ENCODE data around the gene SIRT6. TPM values are rescaled to one million over a fixed set of nuclear protein-coding genes. Genes with fewer than 3 reads are reported as not detected.
A peak's percentile ranks its signal among the peaks of the same experiment; 100 is the strongest.

Gene SIRT6
- total and polyA plus RNA-seq, 2 of the 4 experiments (the other 2 are of a cell fraction), result 3.9 to 25.3 TPM

GRCh38 chr19:4208385-4209094, 26.2 kb upstream of the SIRT6 start:
- no peaks in the 10 kb centered on the region for H4K20me1 ChIP-seq (ENCODE audit: insufficient read depth, low read length)
- H3K4me1 ChIP-seq (ENCODE audit: control insufficient read depth, insufficient read depth, low read length), result no peaks in the 10 kb centered on the region
- no peak overlapping the region for H4K8ac ChIP-seq (ENCODE audit: low read depth in 2 of 2, low read length in 2 of 2)
- H2BK20ac ChIP-seq (ENCODE audit: low read depth, low read length), result no peak overlapping the region
- in situ Hi-C loops (cut with MboI; ENCODE audit: low sequenced_read_pairs), result loop anchor here (5.0 kb wide), 1 partner anchor 221 kb away; the partner anchor contains the start of gene EEF2
- no peak overlapping the region for H3K23ac ChIP-seq (ENCODE audit: low read depth, low read length)
- peak; percentile 43 for DNase-seq
- H2BK120ac ChIP-seq (ENCODE audit: low read depth, low read length), result no peak overlapping the region
- no peaks in the 10 kb centered on the region for H3K36me3 ChIP-seq (ENCODE audit: control insufficient read depth, insufficient read depth, low read length)
- 70% methylated on average over 4 of the region's 13 CpGs; no CpG with 5 or more reads in 1 of the 2 experiments for WGBS, 2 experiments (ENCODE audit: extremely low coverage in 2 of 2, insufficient read length in 1 of 2)
- peak overlapping the region; percentile 83 for H2AFZ ChIP-seq (replicated peaks; ENCODE audit: low read length, poor library complexity)
- no peak overlapping the region for H3K14ac ChIP-seq (replicated peaks; ENCODE audit: low read depth, low read length)
- dilution Hi-C loops (cut with HindIII; ENCODE audit: low sequenced_read_pairs, unreplicated experiment), result no loop called here
- ChIA-PET CTCF (interaction anchor here (0.6 to 1.5 kb wide), 6 partner anchors 10 to 223 kb away, joined by 3 to 4 read pairs (median 4); partner anchors contain the start of gene EEF2), POLR2A (ENCODE audit: unreplicated experiment) (no interaction called here)
- no TSS peak for BruUV-seq (replicated peaks)
- H3K9me3 ChIP-seq (ENCODE audit: control insufficient read depth, insufficient read depth, low read length), result no peaks in the 10 kb centered on the region
- H4K5ac ChIP-seq (ENCODE audit: low read depth, low read length), result no peak overlapping the region
- peak overlapping the region; percentile 5 for H2AK9ac ChIP-seq (replicated peaks; ENCODE audit: low read depth, low read length, poor library complexity)
- H3K4ac ChIP-seq (ENCODE audit: low read depth, low read length), result no peak overlapping the region
- peaks cover 3% of the 10 kb centered on the region; the same call in 1 of the 2 replicates for H3K27me3 ChIP-seq (ENCODE audit: control insufficient read depth, insufficient read depth, low read length)
- no peaks in the 10 kb centered on the region for H3K9me1 ChIP-seq (ENCODE audit: insufficient read depth, low read length)
- peak; percentile 36 for ATAC-seq (ENCODE audit: low read depth)
- H3K79me1 ChIP-seq (ENCODE audit: low read depth in 1 of 2, low read length in 2 of 2), result no peaks in the 10 kb centered on the region
- intact Hi-C loops (cut with micrococcal nuclease), result loop anchor here (10.0 kb wide), 1 partner anchor 544 kb away; no protein-coding TSS in a partner anchor
- H3K56ac ChIP-seq (ENCODE audit: extremely low read depth, insufficient read depth, low read length), result no peak overlapping the region
- no peak overlapping the region for H3K4me3 ChIP-seq (ENCODE audit: insufficient read depth, low read depth, low read length)
- H2AK5ac ChIP-seq (ENCODE audit: low read depth, low read length), result no peak overlapping the region
- no peak overlapping the region for H4K91ac ChIP-seq (ENCODE audit: insufficient read depth, low read depth, low read length)
- H2BK5ac ChIP-seq (ENCODE audit: low read depth, low read length, poor library complexity, severe bottlenecking), result no peak overlapping the region
- no peak overlapping the region for H3K4me2 ChIP-seq (ENCODE audit: low read depth, low read length)
- TF ChIP-seq RCOR1 (IDR thresholded peaks at IDR 0.05; ENCODE audit: insufficient replicate concordance, low read length) (no peak), SMC3 (IDR thresholded peaks at IDR 0.05; ENCODE audit: low read depth, low read length) (0 out of 2 replicates have a peak, but pooled peaks have one; percentile 29), CTCF (conservative IDR thresholded peaks at IDR 0.05; ENCODE audit: low read depth, low read length) (peak; percentile 57), MAZ (IDR thresholded peaks at IDR 0.05; ENCODE audit: borderline replicate concordance, low read depth, low read length) (no peak), FOS (IDR thresholded peaks at IDR 0.05; ENCODE audit: low read depth, low read length) (peak; percentile 51; the same call in 1 of the 2 replicates), MXI1 (IDR thresholded peaks at IDR 0.05; ENCODE audit: borderline replicate concordance, low read depth, low read length) (no peak), ELK1 (IDR thresholded peaks at IDR 0.05; ENCODE audit: borderline replicate concordance, low read depth, low read length) (no peak), RAD21 (IDR thresholded peaks at IDR 0.05; ENCODE audit: low read length) (peak; percentile 32; the same call in 1 of the 2 replicates)
- TF ChIP-seq, protein P1, sequence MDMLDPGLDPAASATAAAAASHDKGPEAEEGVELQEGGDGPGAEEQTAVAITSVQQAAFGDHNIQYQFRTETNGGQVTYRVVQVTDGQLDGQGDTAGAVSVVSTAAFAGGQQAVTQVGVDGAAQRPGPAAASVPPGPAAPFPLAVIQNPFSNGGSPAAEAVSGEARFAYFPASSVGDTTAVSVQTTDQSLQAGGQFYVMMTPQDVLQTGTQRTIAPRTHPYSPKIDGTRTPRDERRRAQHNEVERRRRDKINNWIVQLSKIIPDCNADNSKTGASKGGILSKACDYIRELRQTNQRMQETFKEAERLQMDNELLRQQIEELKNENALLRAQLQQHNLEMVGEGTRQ (IDR thresholded peaks at IDR 0.05; ENCODE audit: low read depth, low read length), result no peak
- no peak overlapping the region for H2BK15ac ChIP-seq (ENCODE audit: low read depth, low read length)
- no peak overlapping the region for H3K27ac ChIP-seq (ENCODE audit: insufficient read depth, low read length)
- no peak overlapping the region for H3K18ac ChIP-seq (ENCODE audit: low read depth, low read length)
- H3K9ac ChIP-seq (ENCODE audit: low read depth, low read length), result no peak overlapping the region
